ENCODE data around the gene RIMBP2.

RIMBP2 gene

GRCh38 chr12:130501821-130502220 lies 214.3 kb downstream of the RIMBP2 start:
- Histone ChIP-seq H3K27ac (no peak overlapping the region), H3K4me3 (no peak overlapping the region)

DNA sequence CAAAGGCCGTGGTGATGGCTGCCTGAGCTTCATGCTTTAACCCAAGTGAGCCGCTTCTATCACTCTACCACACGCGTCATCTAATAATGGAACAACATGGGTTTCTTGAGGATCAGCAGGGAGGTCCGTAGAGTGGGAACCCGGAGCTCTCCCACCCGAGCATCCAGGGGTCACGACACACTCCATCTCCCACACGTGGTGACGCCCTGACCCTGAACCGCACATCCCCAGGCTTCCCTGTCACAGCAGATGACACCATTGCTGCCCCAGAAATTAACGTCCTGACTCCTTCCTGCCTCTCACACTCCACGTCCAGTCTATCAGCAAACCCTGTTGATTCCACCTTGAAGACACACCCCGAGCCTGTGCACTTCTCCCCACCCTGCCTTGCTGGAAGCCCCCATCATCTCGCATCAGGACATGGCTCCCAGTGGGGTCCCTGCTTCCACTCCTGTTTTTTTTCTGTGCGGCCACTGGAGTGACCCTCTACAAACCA lies 215.2 kb downstream of the RIMBP2 start:
- H3K4me3 ChIP-seq: no peak overlapping the region
- H3K27ac ChIP-seq: no peak overlapping the region

- H3K4me3 ChIP-seq: no peak overlapping the region
- no peak overlapping the region for H3K27ac ChIP-seq
Measured at GRCh38 chr12:130499474-130499873, 216.6 kb downstream of the RIMBP2 start.

GRCh38 chr12:130498589-130499385 lies 217.3 kb downstream of the RIMBP2 start:
- H3K4me3 ChIP-seq: no peak overlapping the region
- no peak overlapping the region for H3K27ac ChIP-seq

GRCh38 chr12:130497991-130498390 lies 218.1 kb downstream of the RIMBP2 start:
- Histone ChIP-seq H3K27ac (no peak overlapping the region), H3K4me3 (no peak overlapping the region)

GRCh38 chr12:130497321-130497720 lies 218.8 kb downstream of the RIMBP2 start:
- Histone ChIP-seq H3K4me3 (no peak overlapping the region), H3K27ac (no peak overlapping the region)

GRCh38 chr12:130496516-130497120 lies 219.5 kb downstream of the RIMBP2 start:
- Histone ChIP-seq H3K4me3 (no peak overlapping the region), H3K27ac (no peak overlapping the region)

DNA sequence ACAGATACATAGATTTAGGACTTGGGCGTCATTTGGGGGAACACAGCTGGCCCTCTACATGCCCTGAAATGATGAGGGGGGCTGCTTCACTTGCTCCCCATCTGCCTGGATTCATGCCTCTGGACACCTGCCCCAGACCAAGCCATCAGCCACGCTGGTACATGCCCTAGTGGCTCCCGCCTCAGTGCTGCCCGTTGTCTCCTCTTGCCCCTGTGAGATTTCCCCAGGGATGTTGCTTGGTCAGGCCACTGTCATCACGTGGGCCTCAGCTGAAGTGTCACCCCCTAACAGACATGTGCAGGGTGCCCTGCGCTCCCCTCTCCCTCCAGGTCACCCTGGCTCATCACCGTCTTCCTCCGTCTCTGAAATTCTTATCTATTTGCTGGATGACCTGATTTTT lies 220.9 kb downstream of the RIMBP2 start:
- H3K4me3 ChIP-seq: no peak overlapping the region

GRCh38 chr12:130494736-130495135 lies 221.4 kb downstream of the RIMBP2 start:
- H3K4me3 ChIP-seq: no peak overlapping the region
- H3K27ac ChIP-seq: no peak overlapping the region

More for the DNA sequence above, 220.9 kb downstream of the RIMBP2 start:
- H3K27ac ChIP-seq: no peak overlapping the region

- H3K27ac ChIP-seq: no peak overlapping the region
- H3K4me3 ChIP-seq: no peak overlapping the region
Measured at GRCh38 chr12:130493951-130494350, 222.1 kb downstream of the RIMBP2 start.

DNA sequence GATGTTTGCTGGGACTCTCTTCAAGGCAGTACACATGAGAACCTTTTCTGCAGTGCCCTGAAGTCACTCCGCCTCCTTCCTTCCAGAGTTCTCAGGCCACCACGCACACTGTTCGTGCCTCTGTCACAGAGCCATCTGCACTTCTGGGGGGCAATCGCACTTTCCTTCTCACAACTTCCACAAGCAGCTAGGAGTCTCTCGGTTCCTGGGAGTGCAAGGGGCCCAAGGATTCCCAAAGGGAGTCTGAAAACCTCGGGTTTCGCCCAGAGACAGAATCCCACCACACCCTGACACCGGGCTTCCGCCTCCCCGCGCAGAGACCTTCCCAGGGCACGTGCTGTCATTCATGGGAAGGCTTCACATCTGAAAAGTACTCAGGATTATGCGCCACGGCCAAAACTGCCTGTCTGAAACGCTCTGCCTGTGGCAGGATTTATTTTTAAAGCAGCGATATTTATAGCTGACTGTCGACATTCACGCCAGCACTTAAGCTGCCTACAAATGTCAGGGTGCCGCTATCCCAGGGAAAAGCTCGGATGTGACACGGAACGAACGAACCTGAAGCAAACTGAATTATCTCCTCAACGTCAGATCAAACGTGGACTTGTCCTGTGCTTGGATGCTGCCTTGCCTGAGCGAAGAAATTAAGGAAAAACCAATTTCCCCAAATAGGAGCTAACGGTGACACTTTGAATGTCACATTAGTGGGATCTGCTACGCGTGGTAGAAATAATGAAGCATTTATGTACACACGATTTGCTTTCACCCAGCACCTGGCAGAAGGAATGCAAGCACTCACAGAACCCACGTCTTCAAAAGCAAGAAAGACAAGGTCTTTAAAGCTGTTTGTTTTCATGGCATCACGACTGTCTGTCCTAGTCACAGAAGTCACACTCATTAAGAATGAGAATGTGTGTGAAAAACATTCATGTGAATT lies 224.4 kb downstream of the RIMBP2 start:
- Histone ChIP-seq H3K27ac (no peak overlapping the region), H3K4me3 (no peak overlapping the region)

DNA sequence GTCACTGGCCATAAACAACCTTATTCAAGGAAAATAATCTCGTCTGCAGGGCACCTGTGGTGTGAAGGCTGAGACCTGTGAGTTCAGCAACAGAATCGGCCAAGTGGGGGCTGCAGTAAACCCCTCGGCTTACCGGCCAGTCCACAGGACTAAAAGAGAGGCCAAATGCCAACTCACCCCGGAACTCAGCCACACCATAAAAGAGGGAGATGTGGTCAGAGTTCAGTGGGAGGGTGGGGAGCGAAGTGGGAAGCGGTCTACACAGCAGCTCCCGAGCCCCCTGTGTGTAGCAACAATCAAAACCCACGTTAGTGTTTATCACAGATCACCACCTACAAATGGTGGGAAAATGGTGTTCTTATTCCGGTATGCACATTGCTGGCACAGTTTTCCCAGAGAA lies 225.4 kb downstream of the RIMBP2 start:
- Histone ChIP-seq H3K4me3 (no peak overlapping the region), H3K27ac (no peak overlapping the region)

DNA sequence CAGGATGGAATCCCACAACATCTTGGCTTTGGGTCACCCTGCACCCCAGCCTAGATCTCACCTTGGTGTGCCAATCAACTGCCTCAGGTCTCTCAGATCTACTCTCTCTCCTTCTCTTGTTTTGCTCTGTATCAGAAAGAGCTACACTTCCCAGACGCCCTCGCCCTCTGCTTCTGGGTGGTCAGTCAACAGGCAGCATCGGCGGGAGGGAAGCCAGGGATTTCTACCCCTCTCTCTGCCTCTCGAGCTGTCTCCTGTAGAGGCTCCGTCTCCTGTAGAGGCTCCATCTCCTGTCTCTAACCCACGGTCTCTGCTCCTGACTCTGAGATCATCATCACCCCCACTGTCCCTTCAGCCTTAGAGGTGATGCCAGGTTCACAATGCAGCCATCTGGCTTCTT lies 226.8 kb downstream of the RIMBP2 start:
- no peak overlapping the region for H3K27ac ChIP-seq
- no peak overlapping the region for H3K4me3 ChIP-seq

DNA sequence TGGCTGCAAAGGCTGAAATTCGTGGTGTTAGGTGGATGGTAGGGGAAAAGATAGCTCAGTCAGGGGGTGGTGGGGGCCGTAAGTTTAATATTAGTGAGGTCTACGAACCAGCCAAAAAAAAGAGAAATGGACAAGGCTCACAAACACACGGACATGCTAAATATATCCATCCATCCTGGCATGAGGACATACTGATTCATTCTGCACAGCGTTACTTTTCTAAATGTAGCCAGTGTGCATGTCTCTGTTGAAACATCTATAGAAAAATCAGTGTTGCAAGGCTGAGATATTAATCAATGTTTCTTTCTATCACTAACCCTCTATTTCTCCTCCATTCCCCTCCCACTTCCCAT lies 227.8 kb downstream of the RIMBP2 start:
- no peak overlapping the region for H3K27ac ChIP-seq
- H3K4me3 ChIP-seq: no peak overlapping the region

DNA sequence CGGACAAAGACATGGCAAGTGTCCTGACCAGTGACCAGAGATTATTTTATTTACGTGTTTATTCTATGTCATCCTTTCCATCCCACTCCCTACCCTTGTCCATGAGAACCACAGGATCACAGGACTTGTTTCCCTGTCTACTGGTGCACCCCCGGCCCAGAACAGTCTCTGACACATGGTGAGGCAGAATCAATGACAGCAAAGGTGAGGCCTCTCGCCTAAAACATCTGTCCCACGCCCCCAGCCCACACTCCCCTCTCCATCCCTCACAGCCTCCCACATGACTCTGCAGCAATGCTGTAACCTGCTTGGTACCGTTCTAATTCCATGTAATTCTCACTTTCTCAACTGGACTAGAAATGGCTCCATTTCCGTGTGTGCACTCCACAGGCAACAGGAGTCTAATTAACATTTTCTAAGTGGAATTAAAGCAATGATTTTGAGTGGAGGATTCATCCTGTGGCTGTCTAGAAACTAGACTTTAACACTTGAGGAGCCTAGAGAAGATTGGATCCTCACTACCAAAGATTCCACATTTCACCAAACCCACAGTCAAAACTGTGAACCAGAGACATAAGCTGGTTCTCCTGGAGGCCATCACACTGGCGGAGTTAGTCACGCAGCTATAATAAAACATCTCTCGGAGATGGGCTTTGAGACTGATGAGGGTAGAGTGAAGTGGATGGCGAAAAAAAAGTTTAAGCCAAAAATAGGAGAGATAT lies 228.3 kb downstream of the RIMBP2 start:
- Histone ChIP-seq H3K27ac (no peak overlapping the region), H3K4me3 (no peak overlapping the region)

GRCh38 chr12:130486891-130487416 lies 229.1 kb downstream of the RIMBP2 start:
- no peak overlapping the region for H3K4me3 ChIP-seq
- H3K27ac ChIP-seq: no peak overlapping the region

DNA sequence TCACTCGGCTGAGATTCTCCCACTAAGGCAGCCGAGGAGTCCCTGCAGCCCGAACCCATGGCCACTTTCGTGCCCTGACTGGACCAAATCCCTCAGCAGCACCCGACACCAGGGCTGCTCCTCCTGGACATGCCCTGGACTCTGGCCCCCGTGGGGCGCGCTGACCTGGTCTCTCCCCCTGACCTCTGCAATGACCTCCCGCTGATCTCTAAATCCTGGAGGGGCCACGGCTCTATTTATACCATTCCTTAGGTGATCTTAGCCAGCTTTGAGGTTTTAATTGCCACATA lies 230.0 kb downstream of the RIMBP2 start:
- H3K4me3 ChIP-seq: no peak overlapping the region
- no peak overlapping the region for H3K27ac ChIP-seq

GRCh38 chr12:130485291-130486145 lies 230.6 kb downstream of the RIMBP2 start:
- no peak overlapping the region for H3K27ac ChIP-seq

DNA sequence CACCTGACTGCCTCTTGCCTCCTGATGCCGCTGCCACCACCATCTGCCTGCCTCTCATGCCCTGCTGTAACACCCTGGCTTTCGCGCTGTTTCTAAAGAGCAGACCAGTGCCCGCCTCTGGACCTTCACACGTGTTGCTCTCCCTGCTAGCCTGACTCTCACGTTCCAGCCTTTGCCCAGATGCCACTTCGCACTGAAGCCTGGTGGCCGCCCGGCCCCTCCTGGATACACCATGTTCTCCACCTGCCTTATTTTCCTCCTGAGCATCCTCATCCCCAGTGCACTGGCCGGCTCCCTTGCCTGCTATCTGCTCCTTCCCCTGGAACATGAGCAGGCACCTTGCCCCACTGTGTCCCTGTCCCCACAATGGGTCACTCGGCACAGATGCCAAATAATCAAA lies 231.9 kb downstream of the RIMBP2 start:
- Histone ChIP-seq H3K4me3 (no peak overlapping the region), H3K27ac (no peak overlapping the region)

More at GRCh38 chr12:130485291-130486145, 230.6 kb downstream of the RIMBP2 start:
- H3K4me3 ChIP-seq: no peak overlapping the region

All from skin epidermis (tissue), 12 donors.